Measurements from ENCODE around the gene PLEKHB2. TPM values are rescaled to one million over a fixed set of nuclear protein-coding genes. Genes with fewer than 3 reads are reported as not detected.
"Not testable (repeated sequence)": the region's sequence is repeated elsewhere in the genome, so short reads cannot be mapped to it uniquely, and the experiment has no call there.

Gene PLEKHB2
- total RNA-seq, 1 donor from 2014 or later, result 101 TPM

DNA sequence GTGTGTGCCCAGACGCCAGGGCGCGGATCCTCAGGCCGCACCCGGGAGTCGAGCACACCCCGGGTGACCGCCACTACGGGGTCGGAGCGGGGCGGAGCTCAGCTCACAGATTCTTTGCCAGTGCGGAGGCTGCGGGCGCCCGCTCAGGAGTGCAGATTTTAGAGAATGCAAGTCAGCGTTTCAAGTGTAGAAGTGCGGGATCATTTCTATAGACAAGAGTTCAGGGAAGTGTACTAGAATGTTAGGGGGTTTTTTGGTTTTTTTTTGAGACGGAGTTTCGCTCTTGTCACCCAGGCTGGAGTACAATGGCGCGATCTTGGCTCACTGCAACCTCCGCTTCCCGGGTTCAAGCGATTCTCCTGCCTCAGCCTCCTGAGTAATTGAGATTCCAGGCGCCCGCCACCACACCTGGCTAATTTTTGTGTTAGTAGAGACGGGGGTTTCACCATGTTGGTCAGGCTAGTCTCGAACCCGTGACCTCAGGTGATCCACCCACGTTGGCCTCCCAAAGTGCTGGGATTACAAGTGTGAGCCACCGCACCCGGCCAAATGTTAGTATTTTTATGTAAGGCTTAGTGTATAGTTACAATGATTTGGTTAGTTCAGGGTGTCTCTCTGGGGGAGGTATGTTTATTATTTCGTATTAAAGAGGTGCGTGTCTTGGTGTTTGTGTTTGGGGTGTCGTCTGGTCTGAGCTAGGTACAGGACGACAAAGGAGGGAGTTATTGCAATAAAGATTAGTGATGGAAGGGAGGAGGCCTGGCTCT lies 11.3 kb upstream of the PLEKHB2 start:
- DNase-seq (ENCODE audit: low read depth in 2 of 2), result no peak

DNA sequence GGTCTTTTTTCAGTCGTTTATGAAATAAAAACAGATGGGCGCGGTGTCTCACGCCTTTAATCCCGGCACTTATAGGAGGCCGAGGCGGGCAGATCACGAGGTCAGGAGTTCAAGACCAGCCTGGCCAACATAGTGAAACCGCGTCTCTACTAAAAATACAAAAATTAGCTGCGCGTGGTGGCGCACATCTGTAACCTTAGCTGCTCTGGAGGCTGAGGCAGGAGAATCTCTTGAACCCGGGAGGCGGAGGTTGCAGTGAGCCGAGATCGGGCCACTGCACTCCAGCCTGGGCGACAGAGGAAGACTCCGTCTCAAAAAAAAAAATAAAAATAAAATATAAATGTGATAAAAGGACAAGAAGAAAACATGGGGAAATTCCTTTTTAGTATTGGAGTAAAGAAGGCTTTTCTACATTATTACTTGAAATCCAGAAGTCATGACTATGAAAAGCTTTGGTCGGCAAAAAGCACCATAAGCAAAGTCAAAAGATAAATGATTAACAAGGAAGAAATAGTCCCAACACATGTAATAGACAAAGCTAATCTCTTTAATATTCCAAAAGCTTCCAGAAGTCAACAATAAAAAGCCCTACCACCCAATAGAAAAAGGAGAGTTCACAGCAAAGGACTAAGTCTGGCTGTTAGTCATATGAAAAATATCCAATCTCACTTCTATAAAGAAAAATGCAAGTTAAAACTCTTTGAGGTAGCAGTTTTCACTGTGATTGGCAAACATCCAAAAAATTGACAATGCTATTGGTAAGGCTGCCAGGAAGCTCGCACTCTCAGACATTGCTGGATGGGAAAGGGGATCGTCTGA lies 10.5 kb upstream of the PLEKHB2 start:
- peak; percentile 29 to 62 for DNase-seq (ENCODE audit: low read depth in 2 of 2)

GRCh38 chr2:131103165-131103564 lies 2.0 kb upstream of the PLEKHB2 start:
- DNase-seq (ENCODE audit: low read depth in 2 of 2), result no peak

DNA sequence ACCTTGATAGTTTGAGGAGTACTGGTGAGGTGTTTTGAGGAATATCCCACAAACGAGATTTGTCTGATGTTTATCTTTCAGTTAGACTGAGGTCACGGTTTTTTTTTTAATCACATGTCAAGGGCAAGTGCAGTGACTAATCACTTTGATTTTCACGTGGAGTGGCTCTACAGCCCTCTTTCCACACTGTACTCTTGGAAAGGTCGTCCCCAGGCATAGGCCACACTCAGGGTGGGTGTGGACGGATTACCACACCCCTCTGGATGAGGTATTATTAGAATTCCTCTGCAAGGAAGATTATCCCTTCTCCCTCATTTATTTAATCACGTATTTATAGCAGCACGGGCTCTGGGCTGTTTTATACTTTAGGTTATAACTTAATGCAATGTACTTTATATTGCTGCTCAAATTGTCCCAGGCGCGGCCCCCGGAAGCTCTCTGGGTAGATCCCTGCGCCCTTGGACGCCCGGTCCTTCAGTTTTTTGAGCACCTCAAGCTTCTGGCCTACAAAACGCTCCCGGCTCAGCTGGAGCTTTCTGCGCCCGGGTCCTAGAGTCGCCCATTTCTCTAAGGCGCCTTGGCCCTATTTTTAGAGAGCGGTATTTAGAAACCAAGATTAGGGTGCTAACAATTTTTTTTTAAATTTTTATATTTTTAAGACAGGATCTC lies 515 bp upstream of the PLEKHB2 start:
- peak; percentile 50 to 75 for DNase-seq (ENCODE audit: low read depth in 2 of 2)

DNA sequence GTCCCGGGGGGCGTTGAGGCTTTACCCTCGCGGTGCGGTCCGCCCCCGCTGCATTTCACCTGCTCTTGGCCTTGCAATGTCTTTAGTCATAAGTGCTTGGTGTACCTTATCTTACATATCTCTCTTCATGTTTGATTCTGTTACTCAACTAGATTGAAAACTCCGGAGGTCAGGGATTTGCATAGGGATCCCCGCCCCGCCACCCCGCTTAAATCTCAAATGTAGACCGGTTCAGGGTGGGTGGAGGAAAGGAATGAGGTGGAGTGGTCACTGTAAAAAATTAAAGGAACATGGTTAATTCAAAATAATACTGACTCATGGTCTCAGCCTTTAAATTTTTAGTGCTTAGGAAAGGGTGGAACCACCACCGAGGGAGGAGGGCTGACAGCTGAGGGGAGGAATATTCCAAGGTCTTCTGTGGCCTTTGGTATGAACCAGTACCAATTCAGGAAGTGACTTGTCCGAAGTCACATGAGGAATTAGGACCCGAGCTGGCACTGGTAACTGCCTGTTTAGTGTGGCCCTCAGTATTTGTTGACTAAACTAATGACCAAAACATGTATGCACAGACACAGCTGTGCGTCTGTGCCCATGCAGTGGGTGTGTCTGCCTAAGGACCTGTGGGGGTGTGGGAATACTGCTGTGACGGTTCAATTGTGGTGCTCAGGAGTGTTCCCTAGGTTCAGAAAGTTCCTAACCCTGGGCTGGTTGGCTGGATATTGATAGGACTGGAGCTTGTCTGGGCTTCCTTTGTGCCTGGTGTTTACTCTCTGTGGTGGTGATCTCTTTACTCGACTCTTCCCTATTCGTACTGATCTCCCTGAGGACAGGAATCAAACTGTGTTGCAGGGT lies 1.0 kb downstream of the PLEKHB2 start:
- DNase-seq (ENCODE audit: low read depth in 2 of 2), result peak; percentile 60 to 65

GRCh38 chr2:131112529-131112928 lies 7.4 kb downstream of the PLEKHB2 start:
- DNase-seq (ENCODE audit: low read depth in 2 of 2), result peak in 1 of 2 donors; percentile 33

GRCh38 chr2:131113566-131114227 lies 8.6 kb downstream of the PLEKHB2 start:
- no peak for DNase-seq (ENCODE audit: low read depth in 2 of 2)

GRCh38 chr2:131114950-131115349 lies 9.8 kb downstream of the PLEKHB2 start:
- not testable (repeated sequence) for DNase-seq (ENCODE audit: low read depth in 2 of 2)

DNA sequence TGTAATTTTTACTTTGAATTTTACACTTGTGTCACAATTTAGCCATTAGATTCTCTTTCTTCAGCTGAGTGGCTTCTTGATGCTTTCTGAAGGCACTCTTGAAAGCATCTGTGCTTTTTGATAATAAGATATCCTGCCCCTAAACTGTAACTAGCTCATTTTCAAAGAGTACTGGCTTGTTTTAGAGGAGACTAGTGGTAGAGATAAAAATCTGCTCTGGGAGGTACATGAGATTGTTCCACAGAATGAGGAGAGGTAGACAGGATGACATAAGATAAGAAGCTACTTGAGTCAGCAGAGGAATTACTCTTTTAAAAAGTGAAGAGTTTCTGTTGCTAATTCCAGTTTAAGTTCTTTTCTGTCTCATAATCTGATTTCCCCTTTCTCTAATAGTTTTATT lies 10.6 kb downstream of the PLEKHB2 start:
- DNase-seq (ENCODE audit: low read depth in 2 of 2), result no peak

- DNase-seq (ENCODE audit: low read depth in 2 of 2), result no peak
These were observed 15.7 kb downstream of the PLEKHB2 start for GRCh38 chr2:131120815-131121317.

DNA sequence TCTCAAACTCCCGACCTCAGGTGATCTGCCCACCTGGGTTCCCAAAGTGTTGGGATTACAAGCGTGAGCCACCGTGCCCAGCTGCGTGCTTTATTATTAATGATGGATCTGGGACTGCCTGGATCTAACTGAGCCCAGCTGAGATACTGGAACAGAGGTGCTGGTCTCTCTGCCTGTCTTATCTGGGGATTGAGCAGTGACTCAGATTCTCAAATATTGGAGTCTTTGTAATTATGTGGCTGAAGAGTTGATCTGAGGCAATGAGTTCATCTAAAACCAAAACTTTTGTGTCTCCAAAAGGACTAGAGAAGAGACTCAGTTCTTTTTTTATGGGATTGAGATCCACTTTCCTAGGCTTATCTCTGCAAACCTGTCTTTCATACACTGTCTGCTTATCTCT lies 16.3 kb downstream of the PLEKHB2 start:
- DNase-seq (ENCODE audit: low read depth in 2 of 2), result no peak

DNA sequence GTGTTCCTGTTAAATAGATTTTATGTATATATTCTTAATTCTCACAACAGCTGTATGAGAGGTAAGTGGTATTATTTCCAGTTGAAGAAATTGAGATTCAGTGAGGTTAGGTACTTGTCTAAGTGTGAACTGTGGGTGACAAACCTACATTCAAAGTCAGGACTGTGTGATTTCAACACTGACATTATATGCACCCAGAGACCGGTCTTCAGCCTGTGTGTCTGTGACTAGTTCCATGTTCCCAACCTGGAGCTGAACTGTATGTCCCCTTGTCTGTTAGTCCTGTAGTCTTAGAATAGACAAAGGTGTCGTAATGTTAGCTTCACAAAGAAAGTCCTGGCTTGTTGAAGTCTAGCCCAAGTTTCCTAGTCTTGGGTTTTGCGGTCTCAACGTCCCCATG lies 17.4 kb downstream of the PLEKHB2 start:
- DNase-seq (ENCODE audit: low read depth in 2 of 2), result no peak

DNA sequence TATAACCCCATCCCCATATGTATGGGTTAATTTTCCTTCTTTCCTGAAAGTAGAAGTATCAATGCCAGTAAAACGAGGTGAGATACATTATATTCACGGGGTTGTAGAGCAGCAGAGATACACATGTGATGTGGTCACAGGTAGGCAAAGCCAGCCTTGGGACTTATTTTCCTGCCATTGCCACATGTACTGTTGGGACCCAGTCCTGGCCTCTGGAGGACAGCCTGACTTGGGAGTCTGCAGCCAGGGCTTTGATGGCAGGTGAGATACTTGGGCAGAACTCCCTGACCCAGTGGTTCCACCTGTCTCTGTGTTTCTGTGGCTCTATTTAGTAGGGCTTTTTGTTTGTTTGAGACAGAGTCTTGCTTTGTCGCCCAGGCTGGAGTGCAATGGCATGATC lies 18.1 kb downstream of the PLEKHB2 start:
- no peak for DNase-seq (ENCODE audit: low read depth in 2 of 2)

DNA sequence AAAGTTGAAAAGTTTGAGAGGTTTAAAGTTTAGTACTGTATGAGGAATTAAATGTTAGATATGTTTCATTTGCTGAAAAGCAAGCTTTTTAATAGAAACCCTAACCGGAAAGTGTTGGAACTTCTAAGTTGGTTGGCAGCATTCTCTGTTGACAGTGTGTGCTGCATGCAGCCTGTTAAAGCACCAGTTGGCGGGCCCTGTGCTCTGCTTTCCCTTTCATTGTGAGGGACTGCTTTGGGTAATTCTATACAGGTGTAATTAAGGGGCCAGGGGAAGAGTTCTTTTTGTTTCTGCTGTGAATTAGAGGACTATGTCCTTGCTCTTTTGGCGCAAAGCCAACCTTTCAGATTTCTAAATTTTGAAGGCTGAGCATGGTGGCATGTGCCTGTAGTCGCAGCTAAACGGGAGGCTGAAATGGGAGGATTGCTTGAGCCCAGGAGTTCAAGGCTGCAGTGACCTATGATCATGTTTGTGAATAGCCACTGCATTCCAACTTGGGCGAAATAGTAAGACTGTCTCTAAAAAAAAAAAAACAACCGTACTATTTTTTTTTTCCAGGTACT lies 20.1 kb downstream of the PLEKHB2 start:
- DNase-seq (ENCODE audit: low read depth in 2 of 2), result no peak

DNA sequence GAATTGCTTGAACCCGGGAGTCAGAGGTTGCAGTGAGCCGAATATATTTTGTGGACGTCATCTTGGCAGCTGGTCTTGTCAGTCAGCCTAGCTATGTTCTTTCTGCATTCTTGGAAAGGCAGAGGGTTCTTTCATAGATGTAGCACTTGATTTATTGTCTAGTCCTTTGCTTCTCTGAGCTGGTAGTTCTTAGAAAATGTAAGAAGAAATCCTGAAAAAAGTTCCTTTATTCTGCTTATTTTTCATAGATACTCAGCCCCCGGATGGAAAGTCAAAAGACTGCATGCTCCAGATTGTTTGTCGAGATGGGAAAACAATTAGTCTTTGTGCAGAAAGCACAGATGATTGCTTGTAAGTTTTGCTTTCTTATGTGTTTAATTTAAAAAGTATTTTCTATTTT lies 21.3 kb downstream of the PLEKHB2 start:
- DNase-seq (ENCODE audit: low read depth in 2 of 2), result no peak

DNA sequence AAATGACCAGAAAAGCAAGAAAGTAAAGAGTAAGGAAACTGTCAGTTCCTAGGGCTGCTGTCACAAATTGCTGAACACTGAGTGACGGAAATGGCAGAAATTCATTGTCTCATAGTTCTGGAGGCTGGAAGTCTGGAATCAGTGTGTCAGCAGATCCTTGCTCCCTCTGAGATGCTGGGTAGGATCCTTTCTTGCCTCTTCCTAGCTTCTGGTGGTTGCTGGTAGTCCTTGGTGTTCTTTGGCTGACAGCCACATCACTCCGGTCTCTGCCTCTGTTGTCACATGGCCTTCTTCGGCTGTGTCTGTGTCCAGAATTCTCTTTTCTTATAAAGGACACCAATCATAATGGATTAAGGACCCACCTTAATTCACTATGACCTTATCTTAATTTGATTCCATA lies 21.9 kb downstream of the PLEKHB2 start:
- no peak for DNase-seq (ENCODE audit: low read depth in 2 of 2)

- DNase-seq (ENCODE audit: low read depth in 2 of 2), result no peak
These were observed 22.8 kb downstream of the PLEKHB2 start for GRCh38 chr2:131127981-131128380.

DNA sequence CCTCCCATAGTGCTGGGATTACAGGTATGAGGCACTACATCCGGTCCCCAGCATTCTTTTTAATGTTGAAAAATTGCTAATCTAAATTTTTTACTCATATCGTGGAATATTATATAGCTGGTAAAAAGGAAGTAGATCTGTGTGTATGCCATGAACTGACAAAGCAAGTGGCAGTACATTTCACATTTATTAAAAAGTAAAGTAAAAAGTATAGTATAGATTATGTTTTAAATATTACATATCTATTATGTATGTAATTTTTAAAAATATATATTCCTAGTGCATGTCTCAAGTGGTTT lies 25.1 kb downstream of the PLEKHB2 start:
- DNase-seq (ENCODE audit: low read depth in 2 of 2), result no peak

DNA sequence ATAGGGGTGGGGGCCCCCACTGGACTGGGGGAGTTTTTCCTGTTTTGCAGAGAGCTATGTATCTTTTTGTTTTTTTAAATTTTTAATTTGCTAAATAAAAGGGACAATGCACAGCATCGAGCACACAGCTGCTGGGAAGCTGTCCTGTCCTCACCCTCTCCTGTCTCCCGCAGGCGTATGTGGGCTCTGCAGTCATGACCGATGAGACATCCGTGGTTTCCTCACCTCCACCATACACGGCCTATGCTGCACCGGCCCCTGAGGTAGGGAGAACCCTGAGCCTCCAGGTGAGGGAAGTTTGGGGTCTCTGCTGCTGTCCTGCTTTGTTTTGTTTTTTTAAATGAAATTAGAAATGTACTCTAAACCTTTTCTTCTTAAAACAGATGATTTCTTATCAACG lies 27.6 kb downstream of the PLEKHB2 start:
- DNase-seq (ENCODE audit: low read depth in 2 of 2), result no peak

GRCh38 chr2:131140581-131140980 lies 35.4 kb downstream of the PLEKHB2 start:
- no peak for DNase-seq (ENCODE audit: low read depth in 2 of 2)

DNA sequence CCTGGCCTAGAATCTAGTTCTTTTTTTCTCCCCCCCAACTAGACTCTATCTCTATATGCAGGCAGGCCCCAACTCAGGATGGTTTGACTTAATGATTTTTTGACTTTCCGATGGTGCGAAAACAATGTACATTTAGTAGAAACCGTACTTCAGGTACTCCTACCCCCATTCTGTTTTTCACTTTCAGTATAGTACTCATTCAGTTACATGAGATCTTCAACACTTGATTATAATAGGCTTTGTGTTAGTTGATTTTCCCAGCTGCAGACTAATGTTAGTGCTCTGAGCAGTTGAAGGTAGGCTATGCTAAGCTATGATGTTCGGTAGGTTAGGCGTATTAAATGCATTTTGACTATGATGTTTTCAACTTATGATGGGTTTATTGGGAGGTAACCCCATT lies 37.7 kb downstream of the PLEKHB2 start:
- DNase-seq (ENCODE audit: low read depth in 2 of 2), result no peak
